ENCODE results near the gene DOC2B.
"Not testable (repeated sequence)": the region's sequence is repeated elsewhere in the genome, so short reads cannot be mapped to it uniquely, and the experiment has no call there.

The DOC2B gene

DNA sequence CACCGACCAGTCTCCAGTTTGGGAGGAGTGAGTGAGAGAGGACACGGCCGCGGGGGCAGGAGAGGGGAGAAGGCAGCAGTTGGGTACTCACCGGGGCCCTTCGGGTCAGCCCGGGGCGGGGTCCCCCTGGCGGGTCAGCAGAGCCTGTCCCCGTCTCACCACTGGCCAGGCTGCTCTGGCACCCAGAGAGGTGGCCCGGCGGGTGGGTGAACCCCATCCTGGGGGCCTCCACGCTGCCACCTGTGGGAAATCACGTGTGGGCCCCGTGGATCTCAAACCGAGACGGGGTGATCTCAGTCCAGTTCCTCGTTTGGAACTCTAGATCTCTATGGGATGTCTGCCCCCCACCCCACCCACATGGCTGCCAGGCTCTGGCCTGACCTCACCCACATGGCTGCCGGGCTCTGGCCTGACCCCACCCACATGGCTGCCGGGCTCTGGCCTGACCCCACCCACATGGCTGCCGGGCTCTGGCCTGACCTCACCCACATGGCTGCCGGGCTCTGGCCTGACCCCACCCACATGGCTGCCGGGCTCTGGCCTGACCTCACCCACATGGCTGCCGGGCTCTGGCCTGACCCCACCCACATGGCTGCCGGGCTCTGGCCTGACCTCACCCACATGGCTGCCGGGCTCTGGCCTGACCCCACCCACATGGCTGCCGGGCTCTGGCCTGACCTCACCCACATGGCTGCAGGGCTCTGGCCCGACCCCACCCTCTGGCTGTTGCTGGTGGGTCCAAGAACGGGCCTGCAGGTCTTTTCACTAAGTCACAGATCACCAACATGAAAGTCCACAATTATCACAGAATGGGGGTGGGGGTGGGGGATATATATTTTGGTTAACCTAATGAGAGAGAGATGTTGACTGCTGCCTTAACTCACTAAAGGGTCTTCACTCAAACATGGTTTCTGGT is 34.4 kb upstream of the DOC2B start:
- H3K4me3 ChIP-seq (ENCODE audit: low read length in 2 of 2), result peak overlapping the region in 1 of 2 donors; percentile 84
- not testable (repeated sequence) for H2BK15ac ChIP-seq (ENCODE audit: low read length); H2AFZ ChIP-seq (ENCODE audit: low read length); H3K14ac ChIP-seq (ENCODE audit: low read length); H3K79me1 ChIP-seq (ENCODE audit: low read depth, low read length); H3K23ac ChIP-seq (ENCODE audit: low read depth, low read length, poor library complexity); H3K27me3 ChIP-seq (ENCODE audit: control insufficient read depth in 3 of 3, insufficient read depth in 3 of 3, low read depth in 1 of 3, low read length in 3 of 3); H3K9ac ChIP-seq (ENCODE audit: low read depth, low read length, poor library complexity); H3K36me3 ChIP-seq (replicated peaks in 1 of 2; ENCODE audit: control insufficient read depth in 2 of 2, insufficient read depth in 2 of 2, low read length in 2 of 2); H4K8ac ChIP-seq (ENCODE audit: low read depth, low read length); H2AK5ac ChIP-seq (ENCODE audit: low read depth, low read length); H3K27ac ChIP-seq (replicated peaks; ENCODE audit: low read length); H3K4me1 ChIP-seq (ENCODE audit: control insufficient read depth in 2 of 2, insufficient read depth in 1 of 2, low read depth in 1 of 2, low read length in 2 of 2); H3K4ac ChIP-seq (ENCODE audit: low read length); H2BK120ac ChIP-seq (ENCODE audit: low read depth, low read length); H3K9me3 ChIP-seq (replicated peaks in 1 of 2; ENCODE audit: control insufficient read depth in 2 of 2, insufficient read depth in 1 of 2, low read depth in 1 of 2, low read length in 2 of 2); H2BK12ac ChIP-seq (ENCODE audit: low read length); H2BK5ac ChIP-seq (ENCODE audit: low read length)
- peak overlapping the region; percentile 80 for H4K91ac ChIP-seq (ENCODE audit: low read depth, low read length, poor library complexity)
- no CpG with 5 or more reads among the region's 29 CpGs for WGBS, 2 donors (ENCODE audit: extremely low coverage in 2 of 2, insufficient read length in 2 of 2, insufficient replicate concordance in 1 of 2)
- peak overlapping the region; percentile 80 for H3K18ac ChIP-seq (ENCODE audit: low read length)
- peak overlapping the region; percentile 77 for H3K4me2 ChIP-seq (ENCODE audit: insufficient read depth, low read length, poor library complexity, severe bottlenecking)
- peak; percentile 47 for DNase-seq (ENCODE audit: low spot score)

DNA sequence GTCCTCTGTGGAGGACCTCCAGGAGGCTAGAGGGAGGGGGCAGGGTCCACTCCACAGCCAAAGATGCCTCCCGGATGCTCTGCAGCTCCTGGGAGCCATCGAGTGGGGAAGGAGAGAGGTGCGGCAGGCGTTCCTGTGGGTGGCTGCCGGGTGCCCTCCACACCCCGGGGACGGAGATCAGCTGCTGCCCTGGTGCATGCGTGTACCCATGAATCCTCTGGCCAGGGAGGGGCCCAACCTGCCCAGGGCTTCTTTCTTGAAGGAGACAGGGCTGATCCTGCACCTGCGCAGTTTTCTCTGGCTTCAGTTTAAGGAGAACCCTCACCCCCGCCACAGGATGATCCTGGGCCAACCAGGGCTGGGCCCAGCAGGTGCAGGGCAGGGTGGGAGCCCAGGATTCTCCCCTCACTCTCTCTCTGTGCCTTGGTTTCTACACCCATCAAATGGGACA is 33.5 kb upstream of the DOC2B start:
- Histone ChIP-seq H2BK15ac (ENCODE audit: low read length) (no peak overlapping the region), H3K4me3 (ENCODE audit: low read length in 2 of 2) (no peak overlapping the region), H3K4me1 (ENCODE audit: control insufficient read depth in 2 of 2, insufficient read depth in 1 of 2, low read depth in 1 of 2, low read length in 2 of 2) (peaks cover 0 to 7% of the 10 kb centered on the region in 2 donors), H4K8ac (ENCODE audit: low read depth, low read length) (no peak overlapping the region), H4K91ac (ENCODE audit: low read depth, low read length, poor library complexity) (no peak overlapping the region), H3K4ac (ENCODE audit: low read length) (no peak overlapping the region), H2BK120ac (ENCODE audit: low read depth, low read length) (no peak overlapping the region), H2AFZ (ENCODE audit: low read length) (no peak overlapping the region), H3K23ac (ENCODE audit: low read depth, low read length, poor library complexity) (no peak overlapping the region), H3K14ac (ENCODE audit: low read length) (no peak overlapping the region), H3K36me3 (replicated peaks in 1 of 2; ENCODE audit: control insufficient read depth in 2 of 2, insufficient read depth in 2 of 2, low read length in 2 of 2) (peaks cover 0 to 4% of the 10 kb centered on the region in 2 donors), H3K9ac (ENCODE audit: low read depth, low read length, poor library complexity) (no peak overlapping the region), H3K18ac (ENCODE audit: low read length) (peak overlapping the region; percentile 54), H3K27ac (replicated peaks; ENCODE audit: low read length) (no peak overlapping the region), H3K4me2 (ENCODE audit: insufficient read depth, low read length, poor library complexity, severe bottlenecking) (peak overlapping the region; percentile 77), H2BK12ac (ENCODE audit: low read length) (no peak overlapping the region), H3K79me1 (ENCODE audit: low read depth, low read length) (no peaks in the 10 kb centered on the region), H3K9me3 (replicated peaks in 1 of 2; ENCODE audit: control insufficient read depth in 2 of 2, insufficient read depth in 1 of 2, low read depth in 1 of 2, low read length in 2 of 2) (peaks cover 3 to 5% of the 10 kb centered on the region in 2 donors), H2BK5ac (ENCODE audit: low read length) (no peak overlapping the region), H3K27me3 (ENCODE audit: control insufficient read depth in 3 of 3, insufficient read depth in 3 of 3, low read depth in 1 of 3, low read length in 3 of 3) (no peaks in the 10 kb centered on the region), H2AK5ac (ENCODE audit: low read depth, low read length) (no peak overlapping the region)
- no CpG with 5 or more reads among the region's 10 CpGs for WGBS, 2 donors (ENCODE audit: extremely low coverage in 2 of 2, insufficient read length in 2 of 2, insufficient replicate concordance in 1 of 2)
- no peak for DNase-seq (ENCODE audit: low spot score)

DNA sequence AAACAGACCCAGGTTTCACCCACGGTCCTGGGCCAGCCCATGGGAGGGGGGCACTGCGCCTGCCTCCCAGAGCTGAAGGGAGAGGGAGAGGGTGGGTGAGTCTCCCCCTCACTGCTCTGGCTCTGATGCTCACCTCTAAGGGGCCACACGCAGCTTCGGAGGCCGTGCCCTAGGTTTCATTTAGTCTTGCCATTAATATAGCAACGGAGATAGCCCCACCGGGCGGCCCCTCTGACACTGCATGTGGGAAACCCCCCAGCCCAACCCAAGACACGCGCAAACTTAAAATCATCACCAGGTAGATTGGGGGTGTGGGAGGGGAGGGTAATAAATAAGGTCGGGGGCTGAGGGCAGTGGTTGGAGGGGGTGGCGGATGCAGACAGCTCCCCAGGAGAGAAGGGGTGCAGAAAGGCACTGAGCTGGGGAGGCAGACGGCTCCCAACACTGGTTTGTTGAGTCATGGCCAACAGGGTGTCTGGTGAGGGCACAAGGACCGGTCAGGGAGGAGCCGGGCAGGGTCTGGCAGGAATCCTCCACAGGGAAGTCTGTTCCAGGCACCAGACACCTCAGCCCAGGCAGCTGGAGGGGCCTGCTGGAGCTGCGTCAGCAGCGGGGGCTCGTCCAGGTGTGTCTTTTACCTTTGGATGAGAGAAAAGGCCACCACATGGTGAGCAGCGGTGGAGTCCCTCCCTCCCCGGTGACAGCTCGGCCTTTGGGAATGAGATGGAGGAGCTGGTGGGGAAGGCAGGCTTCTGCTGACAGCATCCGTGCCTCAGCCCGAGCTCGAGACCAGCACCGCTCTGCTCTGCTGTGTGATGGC is 32.0 kb upstream of the DOC2B start:
- no CpG with 5 or more reads among the region's 25 CpGs for WGBS, 2 donors (ENCODE audit: extremely low coverage in 2 of 2, insufficient read length in 2 of 2, insufficient replicate concordance in 1 of 2)
- no peak overlapping the region for H3K9ac ChIP-seq (ENCODE audit: low read depth, low read length, poor library complexity)
- no peak overlapping the region for H3K27ac ChIP-seq (replicated peaks; ENCODE audit: low read length)
- peak overlapping the region; percentile 49 for H2BK5ac ChIP-seq (ENCODE audit: low read length)
- H2AFZ ChIP-seq (ENCODE audit: low read length), result no peak overlapping the region
- peak overlapping the region; percentile 69 for H3K23ac ChIP-seq (ENCODE audit: low read depth, low read length, poor library complexity)
- DNase-seq (ENCODE audit: low spot score), result no peak
- H4K91ac ChIP-seq (ENCODE audit: low read depth, low read length, poor library complexity), result no peak overlapping the region
- no peak overlapping the region for H3K4ac ChIP-seq (ENCODE audit: low read length)
- H3K27me3 ChIP-seq (ENCODE audit: control insufficient read depth in 3 of 3, insufficient read depth in 3 of 3, low read depth in 1 of 3, low read length in 3 of 3), result no peaks in the 10 kb centered on the region
- no peak overlapping the region for H3K18ac ChIP-seq (ENCODE audit: low read length)
- peaks cover 0 to 4% of the 10 kb centered on the region in 2 donors for H3K9me3 ChIP-seq (replicated peaks in 1 of 2; ENCODE audit: control insufficient read depth in 2 of 2, insufficient read depth in 1 of 2, low read depth in 1 of 2, low read length in 2 of 2)
- H2BK12ac ChIP-seq (ENCODE audit: low read length), result no peak overlapping the region
- peaks cover 0 to 6% of the 10 kb centered on the region in 2 donors for H3K4me1 ChIP-seq (ENCODE audit: control insufficient read depth in 2 of 2, insufficient read depth in 1 of 2, low read depth in 1 of 2, low read length in 2 of 2)
- H3K4me3 ChIP-seq (ENCODE audit: low read length in 2 of 2), result no peak overlapping the region
- no peak overlapping the region for H2BK15ac ChIP-seq (ENCODE audit: low read length)
- H2BK120ac ChIP-seq (ENCODE audit: low read depth, low read length), result no peak overlapping the region
- no peak overlapping the region for H3K14ac ChIP-seq (ENCODE audit: low read length)
- H3K79me1 ChIP-seq (ENCODE audit: low read depth, low read length), result no peaks in the 10 kb centered on the region
- peaks cover 0 to 4% of the 10 kb centered on the region in 2 donors for H3K36me3 ChIP-seq (replicated peaks in 1 of 2; ENCODE audit: control insufficient read depth in 2 of 2, insufficient read depth in 2 of 2, low read length in 2 of 2)
- H2AK5ac ChIP-seq (ENCODE audit: low read depth, low read length), result peak overlapping the region; percentile 32
- no peak overlapping the region for H4K8ac ChIP-seq (ENCODE audit: low read depth, low read length)
- H3K4me2 ChIP-seq (ENCODE audit: insufficient read depth, low read length, poor library complexity, severe bottlenecking), result no peak overlapping the region

DNA sequence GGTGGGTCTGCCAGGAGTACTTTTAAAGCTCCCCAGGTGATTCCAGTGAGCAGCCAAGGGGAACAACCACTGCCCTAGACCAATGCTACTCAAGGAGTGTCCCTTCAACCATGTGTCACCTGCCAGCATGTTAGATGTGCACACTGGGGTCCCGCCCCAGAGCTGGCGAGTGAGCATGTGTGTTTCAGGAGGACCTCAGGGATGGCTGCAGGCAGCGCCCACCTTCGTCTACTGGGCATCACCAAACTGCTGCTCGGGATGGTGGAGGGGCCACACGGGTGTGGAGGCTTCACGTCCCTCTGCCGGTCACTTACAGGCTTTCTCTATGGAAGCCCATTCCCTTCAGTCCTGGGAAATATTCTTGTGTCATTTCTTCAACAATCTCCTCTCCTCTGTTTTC is 29.0 kb upstream of the DOC2B start:
- H3K9ac ChIP-seq (ENCODE audit: low read depth, low read length, poor library complexity), result no peak overlapping the region
- no peak overlapping the region for H4K8ac ChIP-seq (ENCODE audit: low read depth, low read length)
- no peak overlapping the region for H3K14ac ChIP-seq (ENCODE audit: low read length)
- no peak overlapping the region for H3K27ac ChIP-seq (replicated peaks; ENCODE audit: low read length)
- no peak overlapping the region for H2BK15ac ChIP-seq (ENCODE audit: low read length)
- H2BK5ac ChIP-seq (ENCODE audit: low read length), result no peak overlapping the region
- no peak overlapping the region for H3K4me3 ChIP-seq (ENCODE audit: low read length in 2 of 2)
- no peak overlapping the region for H2BK120ac ChIP-seq (ENCODE audit: low read depth, low read length)
- H3K18ac ChIP-seq (ENCODE audit: low read length), result no peak overlapping the region
- no peak overlapping the region for H2AFZ ChIP-seq (ENCODE audit: low read length)
- H3K4ac ChIP-seq (ENCODE audit: low read length), result no peak overlapping the region
- DNase-seq (ENCODE audit: low spot score), result no peak
- no peaks in the 10 kb centered on the region for H3K79me1 ChIP-seq (ENCODE audit: low read depth, low read length)
- no peak overlapping the region for H2AK5ac ChIP-seq (ENCODE audit: low read depth, low read length)
- H3K27me3 ChIP-seq (ENCODE audit: control insufficient read depth in 3 of 3, insufficient read depth in 3 of 3, low read depth in 1 of 3, low read length in 3 of 3), result no peaks in the 10 kb centered on the region
- H3K36me3 ChIP-seq (replicated peaks in 1 of 2; ENCODE audit: control insufficient read depth in 2 of 2, insufficient read depth in 2 of 2, low read length in 2 of 2), result peaks cover 0 to 4% of the 10 kb centered on the region in 2 donors
- peaks cover 0 to 5% of the 10 kb centered on the region in 2 donors for H3K4me1 ChIP-seq (ENCODE audit: control insufficient read depth in 2 of 2, insufficient read depth in 1 of 2, low read depth in 1 of 2, low read length in 2 of 2)
- no CpG with 5 or more reads among the region's 8 CpGs for WGBS, 2 donors (ENCODE audit: extremely low coverage in 2 of 2, insufficient read length in 2 of 2, insufficient replicate concordance in 1 of 2)
- no peak overlapping the region for H2BK12ac ChIP-seq (ENCODE audit: low read length)
- H4K91ac ChIP-seq (ENCODE audit: low read depth, low read length, poor library complexity), result no peak overlapping the region
- no peak overlapping the region for H3K4me2 ChIP-seq (ENCODE audit: insufficient read depth, low read length, poor library complexity, severe bottlenecking)
- H3K23ac ChIP-seq (ENCODE audit: low read depth, low read length, poor library complexity), result no peak overlapping the region
- peaks cover 0 to 4% of the 10 kb centered on the region in 2 donors for H3K9me3 ChIP-seq (replicated peaks in 1 of 2; ENCODE audit: control insufficient read depth in 2 of 2, insufficient read depth in 1 of 2, low read depth in 1 of 2, low read length in 2 of 2)

Measured in neuronal stem cell (in vitro differentiated cells).